T-helper 2 cell (primary cell): ENCODE measurements around the gene SAMD4A.

Experiments
- DNase-seq, 5 experiments: peaks; one replicate each; pipeline versions ENCODE4 v3.0.0 to v3.0.0-alpha.2; 2012 to 2022

The SAMD4A gene

GRCh38 chr14:54685286-54685845 is 118.4 kb downstream of the SAMD4A start:
- DNase-seq, result peak in 1 of 5 experiments; percentile 87

DNA sequence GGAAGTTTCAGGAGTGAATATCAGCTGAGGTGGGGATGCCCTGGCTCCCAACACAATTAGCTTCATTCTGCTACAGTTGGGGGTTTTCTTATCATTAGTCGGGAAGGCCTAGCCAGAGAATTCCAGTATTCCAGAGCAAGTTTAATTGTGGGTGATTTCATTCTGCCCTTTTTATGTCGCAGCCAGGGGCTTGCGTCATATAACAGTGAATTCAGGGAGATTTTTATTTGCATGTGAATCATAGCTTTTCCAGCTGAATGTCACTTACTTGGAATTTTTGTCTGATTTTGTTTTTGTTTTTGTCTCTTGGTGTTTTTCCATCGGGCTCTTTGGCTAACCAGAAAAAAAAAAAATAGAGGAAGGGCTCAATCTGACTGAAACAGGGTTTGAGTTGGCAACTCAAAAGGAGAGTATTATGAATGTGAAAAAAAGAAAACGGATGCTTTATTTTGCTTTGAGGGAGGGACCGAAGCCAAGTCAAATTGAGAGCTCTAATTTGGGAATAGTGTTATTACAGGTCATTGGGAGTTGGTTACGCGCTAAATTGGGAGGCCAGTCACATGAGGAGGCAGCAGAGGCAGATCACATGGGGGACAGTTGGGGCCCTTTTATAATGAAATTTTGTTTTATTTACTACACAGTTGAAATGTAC is 119.4 kb downstream of the SAMD4A start:
- no peak for DNase-seq

GRCh38 chr14:54686871-54687749 is 120.2 kb downstream of the SAMD4A start:
- DNase-seq, result no peak

DNA sequence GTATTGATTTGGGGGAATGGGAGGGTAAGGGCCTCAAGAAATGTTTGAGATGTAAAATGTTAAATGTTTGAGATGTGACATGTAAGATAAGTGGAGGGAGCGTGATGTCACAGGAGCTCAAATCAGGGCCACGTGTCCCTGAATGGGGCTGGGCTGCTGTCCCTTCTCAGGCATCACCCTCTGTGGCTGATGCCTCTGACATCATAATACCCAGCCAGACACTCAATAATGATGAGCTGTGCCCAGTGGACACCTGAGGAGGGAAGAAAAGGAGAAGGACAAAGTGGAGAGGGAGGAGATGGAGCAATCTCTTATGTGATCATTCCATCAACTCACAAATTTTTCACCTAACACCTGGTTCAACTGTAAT is 120.8 kb downstream of the SAMD4A start:
- no peak for DNase-seq

- peak in 1 of 5 experiments; percentile 63 for DNase-seq
These were observed 121.3 kb downstream of the SAMD4A start for GRCh38 chr14:54688229-54688628.

GRCh38 chr14:54689928-54690327 is 123.0 kb downstream of the SAMD4A start:
- DNase-seq, result no peak

- no peak for DNase-seq
These were observed 124.0 kb downstream of the SAMD4A start for GRCh38 chr14:54690887-54691286.

GRCh38 chr14:54691525-54692283 is 124.8 kb downstream of the SAMD4A start:
- DNase-seq, result peak in 3 of 5 experiments; percentile 17 to 64 (median 20)

- DNase-seq, result no peak
These were observed 125.4 kb downstream of the SAMD4A start for GRCh38 chr14:54692284-54692772.

DNA sequence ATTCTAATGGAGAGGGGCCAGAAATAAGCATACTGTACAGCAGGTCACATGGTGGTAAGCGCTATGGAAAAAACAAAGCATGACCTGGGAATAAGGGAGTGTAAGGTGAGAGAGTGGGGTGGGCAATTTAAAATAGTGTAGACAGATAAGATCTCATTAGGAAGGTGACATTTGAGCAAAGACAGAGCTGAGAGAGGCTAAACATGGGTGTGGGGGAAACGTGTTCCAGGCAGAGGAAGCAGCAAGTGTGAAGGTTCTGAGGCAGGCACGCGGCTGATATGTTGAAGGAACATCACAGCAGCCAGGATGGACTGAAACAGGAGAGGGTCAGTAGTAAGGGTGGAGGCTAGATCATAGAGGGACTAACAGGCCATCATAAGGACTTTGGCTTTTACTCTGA is 126.8 kb downstream of the SAMD4A start:
- DNase-seq, result no peak

- DNase-seq, result no peak
These were observed 128.3 kb downstream of the SAMD4A start for GRCh38 chr14:54695196-54695595.

DNA sequence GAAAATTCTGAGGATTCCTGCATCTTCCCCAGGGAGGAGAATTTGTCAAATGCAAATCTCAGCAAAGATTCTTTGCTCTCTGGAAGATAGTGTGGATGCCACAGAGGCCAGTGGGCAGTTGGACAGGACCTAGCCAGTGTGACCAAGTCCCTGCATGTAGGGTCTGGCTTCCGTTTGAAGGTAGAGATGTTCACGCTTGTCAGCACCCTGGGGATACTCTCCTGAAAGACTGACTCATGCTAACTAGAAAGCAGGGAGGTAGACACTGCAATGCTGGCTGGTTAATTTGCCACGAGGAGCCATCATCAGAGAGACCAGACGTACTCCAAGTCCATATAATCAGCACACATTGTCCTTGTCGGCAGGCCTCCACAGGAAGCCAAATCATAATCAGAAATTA is 130.1 kb downstream of the SAMD4A start:
- no peak for DNase-seq

- DNase-seq, result no peak
These were observed 130.9 kb downstream of the SAMD4A start for GRCh38 chr14:54697803-54698202.

DNA sequence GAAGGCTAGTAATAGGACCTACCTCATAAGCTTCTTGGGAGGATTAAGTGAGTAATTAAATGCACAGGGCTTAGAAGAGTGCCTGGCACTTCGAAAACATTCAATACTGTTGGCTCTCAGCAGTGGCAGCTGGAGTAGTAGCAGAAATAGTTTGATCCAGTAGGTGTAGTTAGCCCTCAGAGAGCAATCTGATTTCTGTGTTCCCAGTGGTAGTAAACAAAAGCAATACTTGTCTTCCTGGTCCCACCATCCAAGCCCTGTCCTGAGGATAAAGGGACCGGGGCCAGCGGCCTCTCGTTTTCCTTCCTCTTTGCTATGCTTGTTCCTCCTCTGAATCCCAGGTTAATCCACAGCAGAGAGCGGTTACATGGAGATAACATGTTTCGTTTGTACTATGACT is 131.6 kb downstream of the SAMD4A start:
- no peak for DNase-seq

DNA sequence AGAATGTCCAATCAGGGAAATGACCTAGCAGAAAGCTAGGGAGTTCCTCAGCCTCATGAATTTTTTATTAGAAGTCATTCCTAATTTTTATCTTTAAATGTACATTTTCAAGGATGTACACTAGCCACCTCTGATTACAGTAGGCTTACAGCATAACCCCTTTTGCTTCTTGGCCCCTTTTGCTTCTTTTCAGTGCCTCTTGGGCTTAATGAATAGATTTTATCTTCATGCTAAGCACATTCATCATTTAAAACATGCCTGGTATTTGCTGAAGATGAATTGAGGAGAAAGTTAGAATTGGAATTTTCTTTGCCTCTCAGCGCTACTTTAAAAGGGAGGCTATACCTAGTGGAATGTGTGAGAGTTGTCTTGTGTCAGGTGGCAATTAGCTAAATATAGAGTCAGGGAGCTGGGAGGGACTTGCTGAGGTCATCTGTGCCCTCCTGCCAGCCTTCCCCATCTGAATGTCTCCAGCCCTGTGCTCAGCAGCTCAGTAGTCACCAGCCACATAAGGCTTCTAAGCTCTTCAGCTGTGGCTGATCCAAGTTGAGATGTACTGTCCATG is 132.1 kb downstream of the SAMD4A start:
- DNase-seq, result peak in 1 of 5 experiments; percentile 27

DNA sequence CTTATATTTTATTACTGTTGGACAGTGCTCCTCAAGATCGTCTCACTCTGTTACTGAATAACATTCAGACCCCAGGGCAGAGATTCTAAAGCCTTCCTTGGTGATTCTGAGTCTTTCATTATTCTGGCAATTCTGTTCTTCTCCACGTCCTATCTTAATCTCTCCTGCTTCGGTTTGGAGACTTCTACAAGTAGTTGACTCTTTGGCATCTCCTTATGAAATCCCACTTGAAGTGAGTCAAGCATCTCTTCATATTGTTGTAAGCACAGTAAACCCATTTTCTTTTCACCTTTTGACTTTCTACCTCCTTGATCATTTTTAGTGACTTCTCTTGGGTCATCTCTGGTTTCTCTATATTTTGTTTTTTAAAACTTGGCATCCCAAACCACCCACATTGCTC is 132.8 kb downstream of the SAMD4A start:
- DNase-seq, result no peak

- DNase-seq, result peak in 1 of 5 experiments; percentile 88
These were observed 133.8 kb downstream of the SAMD4A start for GRCh38 chr14:54700717-54701116.

DNA sequence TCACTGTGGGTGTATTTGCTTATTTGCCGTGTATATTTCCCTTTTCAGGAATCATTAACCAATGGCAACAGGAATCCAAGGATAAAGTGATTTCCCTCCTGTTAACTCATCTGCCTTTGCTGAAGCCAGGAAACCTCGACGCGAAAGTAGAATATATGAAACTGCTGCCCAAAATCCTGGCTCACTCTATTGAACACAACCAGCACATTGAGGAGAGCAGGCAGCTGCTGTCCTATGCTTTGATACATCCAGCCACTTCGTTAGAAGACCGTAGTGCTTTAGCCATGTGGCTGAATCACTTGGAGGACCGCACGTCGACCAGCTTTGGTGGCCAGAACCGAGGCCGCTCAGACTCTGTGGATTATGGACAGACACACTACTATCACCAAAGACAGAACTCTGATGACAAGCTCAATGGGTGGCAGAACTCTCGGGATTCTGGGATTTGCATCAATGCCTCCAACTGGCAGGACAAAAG is 135.1 kb downstream of the SAMD4A start:
- no peak for DNase-seq

GRCh38 chr14:54702492-54702891 is 135.6 kb downstream of the SAMD4A start:
- no peak for DNase-seq

DNA sequence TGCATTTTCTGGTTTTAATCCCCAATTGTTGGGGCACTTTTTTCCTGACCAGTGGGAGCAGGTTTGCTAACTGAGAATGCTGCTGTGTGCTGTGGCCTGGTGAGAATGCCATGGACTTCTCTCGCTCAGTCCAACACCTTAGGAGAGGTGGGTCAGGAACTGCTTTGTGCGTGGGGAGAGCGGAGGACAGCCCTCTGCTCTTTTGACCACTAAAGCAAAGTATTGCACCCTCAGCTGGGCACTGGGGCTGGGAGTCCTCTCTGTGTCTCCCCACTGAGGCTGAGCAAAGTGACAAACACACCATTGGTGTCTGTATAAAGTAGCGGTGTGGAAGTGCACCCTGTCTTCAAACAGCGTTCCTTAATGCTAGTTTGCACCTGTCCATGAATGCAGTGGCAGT is 136.2 kb downstream of the SAMD4A start:
- no peak for DNase-seq

DNA sequence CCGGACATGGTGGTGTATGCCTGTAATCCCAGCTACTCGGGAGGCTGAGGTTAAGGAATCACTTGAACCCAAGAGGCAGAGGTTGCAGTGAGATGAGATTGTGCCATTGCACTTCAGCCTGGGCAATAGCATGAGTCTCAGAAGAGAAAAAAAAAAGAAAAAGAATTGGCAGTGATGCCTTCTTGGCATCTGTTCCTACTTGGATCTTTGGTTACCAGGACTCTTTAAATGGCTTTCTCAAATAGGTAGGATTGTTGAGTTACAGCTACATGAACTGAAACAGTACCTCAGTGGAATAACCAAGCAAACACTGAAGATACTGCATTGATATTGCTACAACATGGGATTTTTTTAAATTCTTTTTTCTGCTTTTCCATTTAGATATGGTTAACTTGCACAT is 136.8 kb downstream of the SAMD4A start:
- DNase-seq, result no peak

DNA sequence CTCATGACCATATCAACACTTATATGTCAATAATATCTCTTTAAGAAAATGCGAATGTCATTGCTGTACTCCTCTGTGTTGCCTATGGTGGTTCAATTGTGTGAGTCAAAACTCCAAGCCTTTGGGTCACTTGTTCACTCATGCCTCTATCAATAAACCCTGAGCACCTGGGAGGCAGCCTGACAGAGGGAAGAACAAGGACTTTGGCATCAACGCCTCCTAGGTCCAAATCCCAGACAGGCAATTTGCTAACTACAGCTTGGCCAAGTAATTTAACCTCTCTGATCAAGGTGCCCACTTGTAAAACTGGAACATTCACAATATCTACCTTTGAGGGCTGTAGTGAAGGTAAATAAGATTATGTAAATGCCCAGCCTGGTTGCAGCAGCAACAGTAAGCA is 137.8 kb downstream of the SAMD4A start:
- DNase-seq, result no peak
